HepG2 (cell line): ENCODE data around the gene FGF21. TPM values are rescaled to one million over a fixed set of nuclear protein-coding genes. Genes with fewer than 3 reads are reported as not detected.

Source experiments
- CHD2 ChIP-seq: IDR thresholded peaks from 2 replicates; pipeline ENCODE4 v1.6.1; 2011; ENCODE audit warnings: low read depth, low read length, improper control_type of control experiment
- CSRNP2 ChIP-seq: sonication (generic); formaldehyde crosslinking; conservative IDR thresholded peaks from 2 replicates; pipeline ENCODE4 v1.8.0; 2022; ENCODE audit warnings: low read depth, missing genetic modification reagents
- DNMT3B ChIP-seq: conservative IDR thresholded peaks from 2 replicates; pipeline ENCODE4 v1.6.1; 2016; ENCODE audit warnings: missing biosample characterization, control low read depth
- E2F5 ChIP-seq: sonication (generic); formaldehyde crosslinking; conservative IDR thresholded peaks from 2 replicates; pipeline ENCODE4 v1.4.0; 2020; ENCODE audit warnings: missing genetic modification reagents
- EED ChIP-seq: sonication (generic); formaldehyde crosslinking; IDR thresholded peaks from 2 replicates; pipeline ENCODE4 v1.5.0; 2020; ENCODE audit warnings: mild to moderate bottlenecking, missing genetic modification reagents
- GZF1 ChIP-seq: sonication (generic); formaldehyde crosslinking; IDR thresholded peaks from 2 replicates; pipeline ENCODE4 v1.5.1; 2020; ENCODE audit warnings: mild to moderate bottlenecking, missing genetic modification reagents
- HNRNPK ChIP-seq: fragments of 200-400 bp; formaldehyde crosslinking; IDR thresholded peaks from 2 replicates; pipeline ENCODE4 v1.6.1; 2018; ENCODE audit warnings: low read length, low read depth, moderate library complexity, mild to moderate bottlenecking; ENCODE audit not compliant: poor library complexity, severe bottlenecking
- JDP2 ChIP-seq: sonication (generic); formaldehyde crosslinking; IDR thresholded peaks from 2 replicates; pipeline ENCODE4 v1.8.1; 2022; ENCODE audit warnings: missing genetic modification reagents, borderline replicate concordance
- KLF16 ChIP-seq, 2 experiments: sonication (generic) in 1 of 2; formaldehyde crosslinking in 1 of 2; IDR thresholded peaks; 2 replicates each; pipeline versions ENCODE4 v1.6.1 to v1.8.0; 2016 to 2023; ENCODE audit warnings: missing genetic modification reagents in 2 of 2, missing compliant biosample characterization in 1 of 2
- MIXL1 ChIP-seq: IDR thresholded peaks from 2 replicates; pipeline ENCODE4 v1.6.1; 2016
- MLLT10 ChIP-seq: sonication (generic); formaldehyde crosslinking; IDR thresholded peaks from 2 replicates; pipeline ENCODE4 v1.4.0; 2020; ENCODE audit warnings: missing genetic modification reagents
- MTERF4 ChIP-seq: sonication (generic); formaldehyde crosslinking; IDR thresholded peaks from 2 replicates; pipeline ENCODE4 v1.8.0; 2023; ENCODE audit warnings: mild to moderate bottlenecking, missing genetic modification reagents
- PITX1 ChIP-seq: sonication (generic); formaldehyde crosslinking; IDR thresholded peaks from 2 replicates; pipeline ENCODE4 v1.5.1; 2020; ENCODE audit warnings: mild to moderate bottlenecking, missing genetic modification reagents
- RNF2 ChIP-seq: fragments of 450-650 bp; conservative IDR thresholded peaks from 2 replicates; pipeline ENCODE4 v1.6.1; 2016; ENCODE audit warnings: low read depth
- SETDB1 ChIP-seq: sonication (generic); formaldehyde crosslinking; IDR thresholded peaks from 2 replicates; pipeline ENCODE4 v1.5.1; 2020; ENCODE audit warnings: missing genetic modification reagents, mild to moderate bottlenecking, borderline replicate concordance
- SKI ChIP-seq: fragments of 450-650 bp; IDR thresholded peaks from one replicate; pipeline ENCODE4 v1.6.1; 2018; ENCODE audit warnings: mild to moderate bottlenecking; ENCODE audit not compliant: partially characterized antibody
- SNAPC5 ChIP-seq: sonication (generic); formaldehyde crosslinking; IDR thresholded peaks from 2 replicates; pipeline ENCODE4 v1.8.1; 2023; ENCODE audit warnings: mild to moderate bottlenecking, missing genetic modification reagents, borderline replicate concordance
- SP1 ChIP-seq, 2 experiments: fragments of 450-650 bp in 1 of 2; sonication (generic) in 1 of 2; formaldehyde crosslinking in 1 of 2; IDR thresholded peaks; 2 replicates each; pipeline versions ENCODE4 v1.4.0 to v1.6.1; 2016 to 2020; ENCODE audit warnings: missing genetic modification reagents in 1 of 2
- YEATS2 ChIP-seq: sonication (generic); formaldehyde crosslinking; IDR thresholded peaks from 2 replicates; pipeline ENCODE4 v1.4.0; 2020; ENCODE audit warnings: missing genetic modification reagents, borderline replicate concordance
- ZBTB46 ChIP-seq: sonication (generic); formaldehyde crosslinking; IDR thresholded peaks from 2 replicates; pipeline ENCODE4 v1.4.0; 2020; ENCODE audit warnings: mild to moderate bottlenecking, missing genetic modification reagents, borderline replicate concordance
- ZNF124 ChIP-seq: sonication (generic); formaldehyde crosslinking; IDR thresholded peaks from 2 replicates; pipeline ENCODE4 v1.4.0; 2020; ENCODE audit warnings: missing genetic modification reagents
- ZNF333 ChIP-seq: sonication (generic); formaldehyde crosslinking; IDR thresholded peaks from 2 replicates; pipeline ENCODE4 v1.4.0; 2020; ENCODE audit warnings: mild to moderate bottlenecking, missing genetic modification reagents, borderline replicate concordance
- ZNF446 ChIP-seq: sonication (generic); formaldehyde crosslinking; IDR thresholded peaks from 2 replicates; pipeline ENCODE4 v1.5.0; 2020; ENCODE audit warnings: mild to moderate bottlenecking, missing genetic modification reagents
- ZNF460 ChIP-seq: sonication (generic); formaldehyde crosslinking; IDR thresholded peaks from 2 replicates; pipeline ENCODE4 v1.5.1; 2020; ENCODE audit warnings: missing genetic modification reagents, mild to moderate bottlenecking, borderline replicate concordance
- ZNF558 ChIP-seq: sonication (generic); formaldehyde crosslinking; IDR thresholded peaks from 2 replicates; pipeline ENCODE4 v1.9.0; 2022; ENCODE audit warnings: mild to moderate bottlenecking, missing genetic modification reagents, borderline replicate concordance
- ZNF709 ChIP-seq: sonication (generic); formaldehyde crosslinking; IDR thresholded peaks from 2 replicates; pipeline ENCODE4 v1.5.0; 2020; ENCODE audit warnings: mild to moderate bottlenecking, missing genetic modification reagents
- polyA plus RNA-seq, 8 experiments: library from polyadenylated mRNA; depleted of rRNA in 3 of 8; stranded (reverse) in 7 of 8; unstranded in 1 of 8; fragments of >200 nt; fragmentation: Illumina TruSeq in 4 of 8; extraction: Trizol in 4 of 8; gene quantifications; 2 replicates each; pipeline versions ENCODE4 v1.2.1 to v1.2.3, GENCODE V29; 2011 to 2016; ENCODE audit warnings: low read depth in 4 of 8, missing spikeins in 1 of 8, mixed read lengths in 1 of 8; ENCODE audit not compliant: insufficient read depth in 1 of 8
- total RNA-seq, 5 experiments: library from RNA; depleted of rRNA; stranded (reverse); fragments of >200 nt; fragmentation: Illumina TruSeq; extraction: Trizol; gene quantifications; 2 replicates each; pipeline ENCODE4 v1.2.3, GENCODE V29; 2016; ENCODE audit warnings: low read depth in 1 of 5

Gene FGF21
- total and polyA plus RNA-seq, 2 of the 13 experiments (the other 11 are each of a cell fraction or from before 2014, with no cell fraction given), result 0.17 TPM; not detected in 1

GRCh38 chr19:48795055-48795684, 39.8 kb downstream of the FGF21 start (continued):
- TF ChIP-seq KLF16 (CRISPR knock-in tag; IDR thresholded peaks at IDR 0.05), result no peak
- TF ChIP-seq ZBTB46 (CRISPR knock-in tag), result 0 out of 2 replicates have a peak, but pooled peaks have one; percentile 33
- TF ChIP-seq SKI, result no peak
- peak; percentile 62; the same call in 1 of the 2 replicates for TF ChIP-seq EED (CRISPR knock-in tag)
- TF ChIP-seq PITX1 (CRISPR knock-in tag), result no peak; the same call in 1 of the 2 replicates
- 0 out of 2 replicates have a peak, but pooled peaks have one; percentile 32 for TF ChIP-seq ZNF333 (CRISPR knock-in tag)
- no peak for TF ChIP-seq SP1 (IDR thresholded peaks at IDR 0.05)
- TF ChIP-seq SP1 (CRISPR knock-in tag; IDR thresholded peaks at IDR 0.05), result no peak; the same call in 1 of the 2 replicates
- 0 out of 2 replicates have a peak, but pooled peaks have one; percentile 32 for TF ChIP-seq RNF2
- TF ChIP-seq E2F5, result no peak
- peak; percentile 31; the same call in 1 of the 2 replicates for TF ChIP-seq ZNF124
- no peak for TF ChIP-seq SETDB1 (CRISPR knock-in tag)
- TF ChIP-seq ZNF460 (CRISPR knock-in tag), result no peak
- no peak for TF ChIP-seq SNAPC5 (CRISPR knock-in tag)
- no peak for TF ChIP-seq DNMT3B (CRISPR knock-in tag)
- no peak for TF ChIP-seq ZNF709 (CRISPR knock-in tag)
- no peak for TF ChIP-seq ZNF558 (CRISPR knock-in tag)
- TF ChIP-seq JDP2, result no peak
- TF ChIP-seq GZF1 (CRISPR knock-in tag), result no peak
- TF ChIP-seq MTERF4 (CRISPR knock-in tag), result 0 out of 2 replicates have a peak, but pooled peaks have one; percentile 3
- no peak for TF ChIP-seq HNRNPK
- no peak for TF ChIP-seq ZNF446
- no peak for TF ChIP-seq CSRNP2 (CRISPR knock-in tag)
- TF ChIP-seq YEATS2 (CRISPR knock-in tag), result peak; percentile 72; the same call in 1 of the 2 replicates
- TF ChIP-seq MIXL1, result 0 out of 2 replicates have a peak, but pooled peaks have one; percentile 33
- no peak for TF ChIP-seq MLLT10
- TF ChIP-seq CHD2, result no peak; the same call in 1 of the 2 replicates
